GM10248 (cell line): Measurements from ENCODE around the gene TMEM86B.

ENCODE experiments used
- CTCF ChIA-PET: fragments of 300-600 bp; sonication (Branson Sonifier 250); formaldehyde crosslinking; extraction: SDS; loops from one replicate; lab custom pipeline; 2021; ENCODE audit warnings: antibody characterized with exemption; lab: Yijun Ruan, JAX
- POLR2A ChIA-PET: fragments of 350-650 bp; sonication (Branson Sonifier 250); formaldehyde crosslinking; extraction: SDS; loops from one replicate; lab custom pipeline; 2020; ENCODE audit warnings: antibody characterized with exemption; lab: Yijun Ruan, JAX
- DNase-seq: peaks from one replicate; pipeline ENCODE4 v3.0.0; 2012; ENCODE audit errors: extremely low spot score
- TF ChIP-seq, protein P1 (sequence below): IDR thresholded peaks from 2 replicates; pipeline ENCODE4 v1.5.1; 2012; ENCODE audit warnings: mild to moderate bottlenecking, low read depth; ENCODE audit errors: extremely low read depth, missing control alignments, control extremely low read depth

TMEM86B gene

DNA sequence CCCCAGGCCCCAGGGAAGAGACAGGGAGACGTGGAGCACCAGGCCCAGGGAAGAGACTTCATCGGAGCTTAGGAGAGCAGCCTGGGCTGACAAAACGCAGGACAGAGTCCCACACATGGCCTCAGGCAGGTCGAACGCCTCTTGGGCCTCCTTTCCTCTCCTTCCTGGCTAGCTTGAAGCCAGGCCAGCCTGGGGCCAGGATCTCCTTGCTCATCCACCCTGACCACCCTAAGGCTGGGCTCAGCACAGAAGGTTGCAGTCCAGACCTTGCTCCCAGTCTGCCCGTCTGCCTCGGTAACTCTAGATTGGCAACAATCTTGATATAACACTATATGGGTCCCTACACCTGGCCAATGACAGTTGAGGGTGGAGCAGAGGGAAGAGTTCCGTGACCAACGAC, 20.1 kb upstream of the TMEM86B start:
- no peak for DNase-seq
- CTCF ChIA-PET = no interaction called here
- POLR2A ChIA-PET = no interaction called here

DNA sequence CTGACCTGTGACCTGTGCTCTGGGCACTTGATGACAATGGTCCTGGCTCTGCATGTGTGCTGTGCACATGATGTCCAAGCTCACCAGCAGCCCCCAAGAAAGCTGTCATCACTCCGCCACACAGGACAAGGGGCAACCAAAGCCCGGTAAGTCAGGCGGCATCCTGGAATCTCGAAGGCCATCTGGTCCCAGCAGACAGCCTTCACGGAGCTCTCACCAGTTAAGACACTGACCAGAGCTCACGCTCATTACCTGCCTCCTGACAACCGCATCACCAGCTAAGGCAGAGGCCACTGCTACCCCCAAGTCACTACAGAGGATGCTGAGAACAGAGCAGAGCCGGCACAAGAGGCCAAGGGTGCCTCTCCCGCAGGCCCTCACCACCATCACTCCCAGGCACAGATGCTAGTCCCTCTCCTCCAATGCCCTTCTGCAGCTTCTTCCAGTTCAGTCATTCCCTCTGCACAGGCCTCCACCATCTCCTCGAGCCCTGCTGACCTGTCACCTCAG, 19.7 kb upstream of the TMEM86B start:
- CTCF ChIA-PET = no interaction called here
- POLR2A ChIA-PET = no interaction called here
- TF ChIP-seq, protein P1, sequence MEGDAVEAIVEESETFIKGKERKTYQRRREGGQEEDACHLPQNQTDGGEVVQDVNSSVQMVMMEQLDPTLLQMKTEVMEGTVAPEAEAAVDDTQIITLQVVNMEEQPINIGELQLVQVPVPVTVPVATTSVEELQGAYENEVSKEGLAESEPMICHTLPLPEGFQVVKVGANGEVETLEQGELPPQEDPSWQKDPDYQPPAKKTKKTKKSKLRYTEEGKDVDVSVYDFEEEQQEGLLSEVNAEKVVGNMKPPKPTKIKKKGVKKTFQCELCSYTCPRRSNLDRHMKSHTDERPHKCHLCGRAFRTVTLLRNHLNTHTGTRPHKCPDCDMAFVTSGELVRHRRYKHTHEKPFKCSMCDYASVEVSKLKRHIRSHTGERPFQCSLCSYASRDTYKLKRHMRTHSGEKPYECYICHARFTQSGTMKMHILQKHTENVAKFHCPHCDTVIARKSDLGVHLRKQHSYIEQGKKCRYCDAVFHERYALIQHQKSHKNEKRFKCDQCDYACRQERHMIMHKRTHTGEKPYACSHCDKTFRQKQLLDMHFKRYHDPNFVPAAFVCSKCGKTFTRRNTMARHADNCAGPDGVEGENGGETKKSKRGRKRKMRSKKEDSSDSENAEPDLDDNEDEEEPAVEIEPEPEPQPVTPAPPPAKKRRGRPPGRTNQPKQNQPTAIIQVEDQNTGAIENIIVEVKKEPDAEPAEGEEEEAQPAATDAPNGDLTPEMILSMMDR = no peak
- DNase-seq = no peak

More for the DNA sequence above, 20.1 kb upstream of the TMEM86B start:
- TF ChIP-seq, protein P1 = no peak

DNA sequence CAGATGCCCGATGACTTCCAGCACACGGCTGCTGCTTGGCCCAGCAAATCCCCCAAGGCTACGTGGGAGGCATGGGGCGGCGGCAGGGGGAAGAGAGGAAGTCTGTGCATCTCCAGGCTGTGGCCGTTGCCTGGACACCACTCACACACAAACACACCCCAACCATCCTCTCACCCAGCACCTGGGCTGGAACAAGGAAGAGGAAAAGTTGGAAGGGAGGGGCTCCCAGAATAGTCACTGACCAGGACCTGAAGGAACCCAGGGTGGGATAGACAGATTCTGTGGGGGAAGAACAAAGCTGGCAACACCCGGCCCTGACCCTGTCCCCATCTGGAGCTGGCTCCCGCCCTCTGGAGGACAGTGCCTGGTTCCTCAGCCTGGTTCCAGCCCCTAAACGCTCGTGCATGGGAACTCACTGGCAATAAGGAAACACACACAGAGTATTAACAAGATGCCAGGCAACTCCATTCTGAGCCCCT, 19.1 kb upstream of the TMEM86B start:
- no peak for DNase-seq
- ChIA-PET CTCF (no interaction called here), POLR2A (no interaction called here)
- TF ChIP-seq, protein P1 = no peak

DNA sequence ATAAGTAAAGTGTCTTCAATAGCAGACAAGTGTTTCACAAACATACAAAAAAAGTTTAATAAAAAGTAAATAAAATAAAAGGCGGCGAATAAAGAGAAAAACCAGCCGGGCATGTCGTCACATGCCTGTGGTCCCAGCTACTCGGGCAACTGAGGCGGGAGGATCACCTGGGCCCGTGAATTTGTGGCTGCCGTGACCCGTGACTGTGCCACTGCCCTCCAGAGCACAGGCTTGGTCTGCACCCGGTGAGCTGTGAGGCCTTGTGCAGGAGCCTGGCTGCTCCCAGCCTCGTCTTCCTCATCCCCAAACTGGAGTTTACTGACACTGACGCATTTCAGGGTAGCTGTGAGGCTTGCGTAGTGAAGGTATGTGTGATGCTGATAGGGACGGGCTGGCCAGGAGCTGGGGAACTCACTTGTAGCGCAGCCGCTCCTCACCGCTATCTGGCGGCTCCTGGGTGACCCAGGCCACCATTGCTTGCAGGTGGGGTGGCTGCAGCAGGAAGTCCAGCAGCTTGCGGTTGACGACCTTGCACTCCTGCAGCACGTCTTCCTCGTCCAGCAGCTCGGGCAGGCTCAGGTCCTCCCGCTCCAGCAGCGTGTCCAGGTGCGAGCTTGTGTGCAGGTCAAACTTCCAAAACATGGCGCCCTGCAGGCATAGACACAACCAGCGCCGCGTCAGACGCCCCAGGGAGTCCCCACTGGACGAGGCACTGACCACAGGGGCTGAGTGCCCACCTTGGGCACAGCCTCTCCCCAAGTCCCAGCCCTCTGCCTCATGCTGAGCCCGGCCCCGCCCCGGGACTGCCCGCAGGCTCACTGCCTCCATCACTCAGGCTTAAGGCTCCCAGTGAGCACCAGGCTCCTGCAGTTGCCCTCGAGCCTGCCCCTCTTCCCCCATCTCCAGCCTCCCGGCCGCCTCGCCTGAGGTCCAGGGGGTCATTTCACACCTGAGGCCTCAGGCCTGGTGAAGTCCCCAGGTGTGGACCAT, 18.2 kb upstream of the TMEM86B start:
- POLR2A ChIA-PET = interaction anchor here (1.0 kb wide), 1 partner anchor 7 kb away, joined by 3 read pairs; no protein-coding TSS in a partner anchor
- CTCF ChIA-PET = interaction anchor here (1.2 to 1.6 kb wide), 2 partner anchors 9 kb away, joined by 3 read pairs; no protein-coding TSS in a partner anchor
- TF ChIP-seq, protein P1 = no peak
- DNase-seq = no peak

DNA sequence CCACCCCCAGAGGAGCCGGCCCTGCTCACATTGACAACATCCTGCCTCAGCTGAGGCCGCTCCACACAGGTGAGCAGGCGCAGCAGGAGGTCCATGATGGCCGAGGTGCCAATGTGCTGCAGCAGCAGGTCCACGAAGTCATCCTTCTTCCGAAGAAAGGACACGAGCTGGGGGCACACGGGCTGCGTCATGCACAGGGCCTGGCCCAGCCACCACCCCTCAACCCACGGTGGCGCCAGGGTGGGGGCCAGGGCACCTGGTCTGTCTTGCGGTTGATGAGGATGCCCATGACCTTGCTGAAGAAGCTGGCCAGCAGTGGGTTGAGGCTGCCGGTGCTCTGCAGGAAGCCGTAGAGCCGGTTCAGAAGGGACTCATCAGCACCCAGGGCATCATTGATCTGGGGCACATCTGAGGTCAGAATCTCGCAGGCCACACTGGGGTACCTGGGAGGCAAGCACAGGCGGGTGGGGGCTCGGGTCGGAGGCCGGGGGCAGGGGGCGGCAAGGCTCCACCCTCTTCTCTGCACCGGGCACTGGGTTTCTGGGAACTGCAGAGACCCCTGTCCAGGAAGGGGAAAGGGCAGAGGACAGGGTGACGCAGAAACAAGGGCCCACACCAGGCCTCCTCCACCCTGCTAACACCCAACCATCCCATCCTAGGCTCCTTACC, 16.8 kb upstream of the TMEM86B start:
- no peak for DNase-seq
- ChIA-PET POLR2A (interaction anchor here (1.0 kb wide), 2 partner anchors 9 to 157 kb away, joined by 3 read pairs; no protein-coding TSS in a partner anchor), CTCF (interaction anchor here (1.6 to 1.9 kb wide), 3 partner anchors 11 to 22 kb away, joined by 3 to 5 read pairs (median 3); no protein-coding TSS in a partner anchor)
- TF ChIP-seq, protein P1 = no peak
